Activated CD4-positive, alpha-beta memory T cell treated with anti-CD3 and anti-CD28 coated beads for 36 hours (primary cell): ENCODE measurements around the gene CRELD1. TPM values are rescaled to one million over a fixed set of nuclear protein-coding genes. Genes with fewer than 3 reads are reported as not detected.

ENCODE experiments used
- total RNA-seq, 2 experiments: library from RNA; stranded (reverse); gene quantifications; one replicate each; pipeline ENCODE4 v1.2.3, GENCODE V29; 2021

CRELD1 gene
- total RNA-seq, 2 experiments from 2014 or later = 14.1 to 16.1 TPM

Other genes with a start within 250 kb of the CRELD1 start
- gene CPNE9, start 230.0 kb upstream of the CRELD1 start, total RNA-seq = not detected
- gene BRPF1, start 202.1 kb upstream of the CRELD1 start, total RNA-seq = 10 to 100 TPM; 25.0 to 27.3 TPM
- gene OGG1, start 183.9 kb upstream of the CRELD1 start, total RNA-seq = 10 to 100 TPM; 35.7 to 36.5 TPM
- 10 to 100 TPM; 48.2 to 51.9 TPM for gene CAMK1, start 163.9 kb upstream of the CRELD1 start, total RNA-seq
- 10 to 100 TPM; 86.9 to 92.1 TPM for gene TADA3, start 141.4 kb upstream of the CRELD1 start, total RNA-seq
- gene ARPC4, start 140.8 kb upstream of the CRELD1 start, total RNA-seq = 100 to 1,000 TPM; 237 to 240 TPM
- gene TTLL3, start 123.6 kb upstream of the CRELD1 start, total RNA-seq = 10 to 100 TPM; 49.6 to 49.7 TPM
- 10 to 100 TPM; 79.0 to 80.8 TPM for gene RPUSD3, start 89.8 kb upstream of the CRELD1 start, total RNA-seq
- not detected for gene CIDEC, start 53.6 kb upstream of the CRELD1 start, total RNA-seq
- gene JAGN1, start 43.2 kb upstream of the CRELD1 start, total RNA-seq = 10 to 100 TPM; 25.0 to 27.8 TPM
- 1 to 10 TPM; 1.8 to 1.9 TPM for gene IL17RE, start 31.0 kb upstream of the CRELD1 start, total RNA-seq
- under 1 TPM; 0.40 to 0.46 TPM for gene IL17RC, start 16.7 kb upstream of the CRELD1 start, total RNA-seq
- 1 to 10 TPM; 7.8 to 8.2 TPM for gene PRRT3, start 18.6 kb downstream of the CRELD1 start, total RNA-seq
- 10 to 100 TPM; 35.8 to 39.8 TPM for gene EMC3, start 53.0 kb downstream of the CRELD1 start, total RNA-seq
- gene FANCD2, start 92.6 kb downstream of the CRELD1 start, total RNA-seq = 10 to 100 TPM; 83.9 to 89.4 TPM
- not detected for gene FANCD2OS, start 174.4 kb downstream of the CRELD1 start, total RNA-seq
- 10 to 100 TPM; 70.3 to 76.1 TPM for gene BRK1, start 181.8 kb downstream of the CRELD1 start, total RNA-seq
- gene VHL, start 207.9 kb downstream of the CRELD1 start, total RNA-seq = 10 to 100 TPM; 47.0 to 51.3 TPM
- gene IRAK2, start 231.1 kb downstream of the CRELD1 start, total RNA-seq = 1 to 10 TPM; 7.3 to 8.3 TPM